ENCODE measurements around the gene ANKS4B.

DNA sequence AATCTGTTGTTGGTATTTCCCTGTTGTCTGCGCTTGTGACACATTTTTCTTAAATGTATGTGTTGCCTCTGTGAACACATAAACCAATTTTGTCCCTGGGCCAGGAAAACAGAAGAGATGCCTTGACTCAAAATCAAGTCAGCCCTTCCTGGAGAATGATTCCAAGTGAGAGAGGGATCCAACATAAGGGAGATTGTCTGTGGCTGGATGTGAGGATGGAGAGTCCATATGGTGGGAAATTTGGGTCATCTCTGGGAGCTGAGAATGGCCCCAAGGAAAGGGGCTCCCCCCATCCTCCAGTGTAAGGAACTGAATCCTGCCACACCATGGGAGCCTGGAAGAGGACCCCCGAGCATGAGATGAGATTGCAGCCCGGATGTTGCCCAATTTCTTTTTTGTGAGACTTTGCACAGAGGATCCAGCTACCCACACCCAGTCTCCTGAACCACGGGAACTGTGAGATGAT, 31.1 kb downstream of the ANKS4B start:
- TF ChIP-seq CTCF (conservative IDR thresholded peaks at IDR 0.05; ENCODE audit: low read depth in 2 of 2) (no peak), JUNB (IDR thresholded peaks at IDR 0.05; ENCODE audit: unreplicated experiment) (no peak), EZH2 (IDR thresholded peaks at IDR 0.05; ENCODE audit: low read depth, unreplicated experiment) (no peak), POLR2AphosphoS5 (IDR thresholded peaks at IDR 0.05; ENCODE audit: low read depth) (no peak), CREB1 (CRISPR knock-in tag; IDR thresholded peaks at IDR 0.05; ENCODE audit: low read depth) (no peak), EZH2phosphoT487 (IDR thresholded peaks at IDR 0.05; ENCODE audit: unreplicated experiment) (no peak), STAT1 (IDR thresholded peaks at IDR 0.05; ENCODE audit: unreplicated experiment) (no peak)
- TF ChIP-seq, protein P1, sequence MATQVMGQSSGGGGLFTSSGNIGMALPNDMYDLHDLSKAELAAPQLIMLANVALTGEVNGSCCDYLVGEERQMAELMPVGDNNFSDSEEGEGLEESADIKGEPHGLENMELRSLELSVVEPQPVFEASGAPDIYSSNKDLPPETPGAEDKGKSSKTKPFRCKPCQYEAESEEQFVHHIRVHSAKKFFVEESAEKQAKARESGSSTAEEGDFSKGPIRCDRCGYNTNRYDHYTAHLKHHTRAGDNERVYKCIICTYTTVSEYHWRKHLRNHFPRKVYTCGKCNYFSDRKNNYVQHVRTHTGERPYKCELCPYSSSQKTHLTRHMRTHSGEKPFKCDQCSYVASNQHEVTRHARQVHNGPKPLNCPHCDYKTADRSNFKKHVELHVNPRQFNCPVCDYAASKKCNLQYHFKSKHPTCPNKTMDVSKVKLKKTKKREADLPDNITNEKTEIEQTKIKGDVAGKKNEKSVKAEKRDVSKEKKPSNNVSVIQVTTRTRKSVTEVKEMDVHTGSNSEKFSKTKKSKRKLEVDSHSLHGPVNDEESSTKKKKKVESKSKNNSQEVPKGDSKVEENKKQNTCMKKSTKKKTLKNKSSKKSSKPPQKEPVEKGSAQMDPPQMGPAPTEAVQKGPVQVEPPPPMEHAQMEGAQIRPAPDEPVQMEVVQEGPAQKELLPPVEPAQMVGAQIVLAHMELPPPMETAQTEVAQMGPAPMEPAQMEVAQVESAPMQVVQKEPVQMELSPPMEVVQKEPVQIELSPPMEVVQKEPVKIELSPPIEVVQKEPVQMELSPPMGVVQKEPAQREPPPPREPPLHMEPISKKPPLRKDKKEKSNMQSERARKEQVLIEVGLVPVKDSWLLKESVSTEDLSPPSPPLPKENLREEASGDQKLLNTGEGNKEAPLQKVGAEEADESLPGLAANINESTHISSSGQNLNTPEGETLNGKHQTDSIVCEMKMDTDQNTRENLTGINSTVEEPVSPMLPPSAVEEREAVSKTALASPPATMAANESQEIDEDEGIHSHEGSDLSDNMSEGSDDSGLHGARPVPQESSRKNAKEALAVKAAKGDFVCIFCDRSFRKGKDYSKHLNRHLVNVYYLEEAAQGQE (IDR thresholded peaks at IDR 0.05; ENCODE audit: unreplicated experiment): no peak
- TF ChIP-seq, protein P2, sequence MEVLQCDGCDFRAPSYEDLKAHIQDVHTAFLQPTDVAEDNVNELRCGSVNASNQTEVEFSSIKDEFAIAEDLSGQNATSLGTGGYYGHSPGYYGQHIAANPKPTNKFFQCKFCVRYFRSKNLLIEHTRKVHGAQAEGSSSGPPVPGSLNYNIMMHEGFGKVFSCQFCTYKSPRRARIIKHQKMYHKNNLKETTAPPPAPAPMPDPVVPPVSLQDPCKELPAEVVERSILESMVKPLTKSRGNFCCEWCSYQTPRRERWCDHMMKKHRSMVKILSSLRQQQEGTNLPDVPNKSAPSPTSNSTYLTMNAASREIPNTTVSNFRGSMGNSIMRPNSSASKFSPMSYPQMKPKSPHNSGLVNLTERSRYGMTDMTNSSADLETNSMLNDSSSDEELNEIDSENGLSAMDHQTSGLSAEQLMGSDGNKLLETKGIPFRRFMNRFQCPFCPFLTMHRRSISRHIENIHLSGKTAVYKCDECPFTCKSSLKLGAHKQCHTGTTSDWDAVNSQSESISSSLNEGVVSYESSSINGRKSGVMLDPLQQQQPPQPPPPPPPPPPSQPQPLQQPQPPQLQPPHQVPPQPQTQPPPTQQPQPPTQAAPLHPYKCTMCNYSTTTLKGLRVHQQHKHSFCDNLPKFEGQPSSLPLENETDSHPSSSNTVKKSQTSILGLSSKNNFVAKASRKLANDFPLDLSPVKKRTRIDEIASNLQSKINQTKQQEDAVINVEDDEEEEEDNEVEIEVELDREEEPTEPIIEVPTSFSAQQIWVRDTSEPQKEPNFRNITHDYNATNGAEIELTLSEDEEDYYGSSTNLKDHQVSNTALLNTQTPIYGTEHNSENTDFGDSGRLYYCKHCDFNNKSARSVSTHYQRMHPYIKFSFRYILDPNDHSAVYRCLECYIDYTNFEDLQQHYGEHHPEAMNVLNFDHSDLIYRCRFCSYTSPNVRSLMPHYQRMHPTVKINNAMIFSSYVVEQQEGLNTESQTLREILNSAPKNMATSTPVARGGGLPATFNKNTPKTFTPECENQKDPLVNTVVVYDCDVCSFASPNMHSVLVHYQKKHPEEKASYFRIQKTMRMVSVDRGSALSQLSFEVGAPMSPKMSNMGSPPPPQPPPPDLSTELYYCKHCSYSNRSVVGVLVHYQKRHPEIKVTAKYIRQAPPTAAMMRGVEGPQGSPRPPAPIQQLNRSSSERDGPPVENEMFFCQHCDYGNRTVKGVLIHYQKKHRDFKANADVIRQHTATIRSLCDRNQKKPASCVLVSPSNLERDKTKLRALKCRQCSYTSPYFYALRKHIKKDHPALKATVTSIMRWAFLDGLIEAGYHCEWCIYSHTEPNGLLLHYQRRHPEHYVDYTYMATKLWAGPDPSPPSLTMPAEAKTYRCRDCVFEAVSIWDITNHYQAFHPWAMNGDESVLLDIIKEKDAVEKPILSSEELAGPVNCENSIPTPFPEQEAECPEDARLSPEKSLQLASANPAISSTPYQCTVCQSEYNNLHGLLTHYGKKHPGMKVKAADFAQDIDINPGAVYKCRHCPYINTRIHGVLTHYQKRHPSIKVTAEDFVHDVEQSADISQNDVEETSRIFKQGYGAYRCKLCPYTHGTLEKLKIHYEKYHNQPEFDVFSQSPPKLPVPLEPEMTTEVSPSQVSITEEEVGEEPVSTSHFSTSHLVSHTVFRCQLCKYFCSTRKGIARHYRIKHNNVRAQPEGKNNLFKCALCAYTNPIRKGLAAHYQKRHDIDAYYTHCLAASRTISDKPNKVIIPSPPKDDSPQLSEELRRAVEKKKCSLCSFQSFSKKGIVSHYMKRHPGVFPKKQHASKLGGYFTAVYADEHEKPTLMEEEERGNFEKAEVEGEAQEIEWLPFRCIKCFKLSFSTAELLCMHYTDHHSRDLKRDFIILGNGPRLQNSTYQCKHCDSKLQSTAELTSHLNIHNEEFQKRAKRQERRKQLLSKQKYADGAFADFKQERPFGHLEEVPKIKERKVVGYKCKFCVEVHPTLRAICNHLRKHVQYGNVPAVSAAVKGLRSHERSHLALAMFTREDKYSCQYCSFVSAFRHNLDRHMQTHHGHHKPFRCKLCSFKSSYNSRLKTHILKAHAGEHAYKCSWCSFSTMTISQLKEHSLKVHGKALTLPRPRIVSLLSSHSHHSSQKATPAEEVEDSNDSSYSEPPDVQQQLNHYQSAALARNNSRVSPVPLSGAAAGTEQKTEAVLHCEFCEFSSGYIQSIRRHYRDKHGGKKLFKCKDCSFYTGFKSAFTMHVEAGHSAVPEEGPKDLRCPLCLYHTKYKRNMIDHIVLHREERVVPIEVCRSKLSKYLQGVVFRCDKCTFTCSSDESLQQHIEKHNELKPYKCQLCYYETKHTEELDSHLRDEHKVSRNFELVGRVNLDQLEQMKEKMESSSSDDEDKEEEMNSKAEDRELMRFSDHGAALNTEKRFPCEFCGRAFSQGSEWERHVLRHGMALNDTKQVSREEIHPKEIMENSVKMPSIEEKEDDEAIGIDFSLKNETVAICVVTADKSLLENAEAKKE (CRISPR knock-in tag; IDR thresholded peaks at IDR 0.05): no peak

Data from GM23338 (cell line).